Stimulated activated effector memory CD8-positive, alpha-beta T cell treated with anti-CD3 and anti-CD28 coated beads, Interleukin-12 subunit alpha, Interleukin-12 subunit beta, amount 100 ng/mL, for 72 hours (primary cell): ENCODE data around the gene HCRTR1.

Source experiments
- ATAC-seq: fragments of 150-1000 bp; cut with Tn5 transposase; 2 replicates; pipeline ENCODE4 v1.10.0; 2021
- DNase-seq, 2 donors: peaks; one replicate each; pipeline ENCODE4 v3.0.0; 2021 to 2022; ENCODE audit warnings: low spot score in 2 of 2
- H3K27ac Mint-ChIP-seq: one replicate; pipeline ENCODE4 v1.8.0; 2022; ENCODE audit warnings: mild to moderate bottlenecking, mixed read lengths
- H3K36me3 Mint-ChIP-seq: one replicate; pipeline ENCODE4 v1.8.0; 2022; ENCODE audit warnings: mild to moderate bottlenecking, mixed read lengths
- H3K4me1 Mint-ChIP-seq: one replicate; pipeline ENCODE4 v1.8.0; 2022; ENCODE audit warnings: mixed read lengths
- H3K4me3 Mint-ChIP-seq: one replicate; pipeline ENCODE4 v1.8.0; 2022; ENCODE audit warnings: mild to moderate bottlenecking, mixed read lengths
- H3K9me3 Mint-ChIP-seq: one replicate; pipeline ENCODE4 v1.8.0; 2022; ENCODE audit warnings: mixed read lengths

Gene HCRTR1

GRCh38 chr1:31587720-31588423, 29.6 kb upstream of the HCRTR1 start:
- DNase-seq: peak; percentile 41 to 77
- no peak overlapping the region for H3K4me3 Mint-ChIP-seq
- H3K9me3 Mint-ChIP-seq: no peaks in the 10 kb centered on the region
- peak; percentile 68 for ATAC-seq
- H3K4me1 Mint-ChIP-seq: no peaks in the 10 kb centered on the region
- H3K36me3 Mint-ChIP-seq: no peaks in the 10 kb centered on the region
- no peak overlapping the region for H3K27ac Mint-ChIP-seq

GRCh38 chr1:31588751-31589515, 28.6 kb upstream of the HCRTR1 start:
- DNase-seq (no peak), ATAC-seq (no peak)
- Mint-ChIP-seq H3K4me3 (no peak overlapping the region), H3K9me3 (no peaks in the 10 kb centered on the region), H3K36me3 (no peaks in the 10 kb centered on the region), H3K4me1 (peaks cover 2% of the 10 kb centered on the region), H3K27ac (no peak overlapping the region)

- Mint-ChIP-seq H3K36me3 (no peaks in the 10 kb centered on the region), H3K4me3 (no peak overlapping the region), H3K4me1 (peaks cover 11% of the 10 kb centered on the region), H3K27ac (no peak overlapping the region), H3K9me3 (no peaks in the 10 kb centered on the region)
- ATAC-seq (no peak), DNase-seq (no peak)
Measured at GRCh38 chr1:31591425-31592093, 25.9 kb upstream of the HCRTR1 start.

GRCh38 chr1:31592132-31592531, 25.4 kb upstream of the HCRTR1 start:
- no peak overlapping the region for H3K4me3 Mint-ChIP-seq
- no peak overlapping the region for H3K27ac Mint-ChIP-seq
- no peak for DNase-seq
- no peaks in the 10 kb centered on the region for H3K36me3 Mint-ChIP-seq
- H3K9me3 Mint-ChIP-seq: no peaks in the 10 kb centered on the region
- no peak for ATAC-seq
- H3K4me1 Mint-ChIP-seq: peaks cover 14% of the 10 kb centered on the region

GRCh38 chr1:31593136-31593665, 24.3 kb upstream of the HCRTR1 start:
- DNase-seq (no peak), ATAC-seq (no peak)
- H3K27ac Mint-ChIP-seq: no peak overlapping the region
- peaks cover 14% of the 10 kb centered on the region for H3K4me1 Mint-ChIP-seq
- no peak overlapping the region for H3K4me3 Mint-ChIP-seq
- H3K36me3 Mint-ChIP-seq: no peaks in the 10 kb centered on the region
- no peaks in the 10 kb centered on the region for H3K9me3 Mint-ChIP-seq

GRCh38 chr1:31593770-31594632, 23.5 kb upstream of the HCRTR1 start:
- peak; percentile 69 to 85 for DNase-seq

GRCh38 chr1:31595836-31596736, 21.4 kb upstream of the HCRTR1 start:
- peaks cover 14% of the 10 kb centered on the region for H3K4me1 Mint-ChIP-seq
- DNase-seq (no peak), ATAC-seq (peak; percentile 44)
- no peak overlapping the region for H3K4me3 Mint-ChIP-seq
- no peaks in the 10 kb centered on the region for H3K9me3 Mint-ChIP-seq
- no peak overlapping the region for H3K27ac Mint-ChIP-seq
- H3K36me3 Mint-ChIP-seq: no peaks in the 10 kb centered on the region

More at GRCh38 chr1:31593770-31594632, 23.5 kb upstream of the HCRTR1 start:
- Mint-ChIP-seq H3K27ac (no peak overlapping the region), H3K4me1 (peaks cover 14% of the 10 kb centered on the region), H3K36me3 (no peaks in the 10 kb centered on the region), H3K4me3 (no peak overlapping the region), H3K9me3 (no peaks in the 10 kb centered on the region)
- peak; percentile 93 for ATAC-seq

GRCh38 chr1:31596737-31597097, 20.8 kb upstream of the HCRTR1 start:
- Mint-ChIP-seq H3K9me3 (no peaks in the 10 kb centered on the region), H3K4me3 (no peak overlapping the region), H3K27ac (no peak overlapping the region), H3K4me1 (peaks cover 14% of the 10 kb centered on the region), H3K36me3 (no peaks in the 10 kb centered on the region)
- DNase-seq (no peak), ATAC-seq (peak; percentile 37)

- no peak for ATAC-seq
- H3K4me3 Mint-ChIP-seq: no peak overlapping the region
Measured at GRCh38 chr1:31598980-31599379, 18.5 kb upstream of the HCRTR1 start.

GRCh38 chr1:31600641-31601040, 16.8 kb upstream of the HCRTR1 start:
- no peak overlapping the region for H3K27ac Mint-ChIP-seq
- H3K36me3 Mint-ChIP-seq: no peaks in the 10 kb centered on the region

More at GRCh38 chr1:31598980-31599379, 18.5 kb upstream of the HCRTR1 start:
- Mint-ChIP-seq H3K27ac (no peak overlapping the region), H3K4me1 (peaks cover 11% of the 10 kb centered on the region), H3K36me3 (no peaks in the 10 kb centered on the region), H3K9me3 (no peaks in the 10 kb centered on the region)
- no peak for DNase-seq

GRCh38 chr1:31602081-31602480, 15.4 kb upstream of the HCRTR1 start:
- Mint-ChIP-seq H3K9me3 (no peaks in the 10 kb centered on the region), H3K27ac (no peak overlapping the region), H3K4me3 (no peak overlapping the region), H3K4me1 (peaks cover 10% of the 10 kb centered on the region), H3K36me3 (no peaks in the 10 kb centered on the region)
- DNase-seq (no peak), ATAC-seq (no peak)

More at GRCh38 chr1:31600641-31601040, 16.8 kb upstream of the HCRTR1 start:
- H3K4me3 Mint-ChIP-seq: no peak overlapping the region
- H3K4me1 Mint-ChIP-seq: peaks cover 10% of the 10 kb centered on the region
- H3K9me3 Mint-ChIP-seq: no peaks in the 10 kb centered on the region
- no peak for ATAC-seq
- DNase-seq: no peak

- ATAC-seq: peak; percentile 100
Measured at GRCh38 chr1:31605908-31606427, 11.5 kb upstream of the HCRTR1 start.

GRCh38 chr1:31607360-31607759, 10.1 kb upstream of the HCRTR1 start:
- H3K27ac Mint-ChIP-seq: no peak overlapping the region
- ATAC-seq: no peak
- DNase-seq: no peak
- peaks cover 16% of the 10 kb centered on the region for H3K4me1 Mint-ChIP-seq
- no peak overlapping the region for H3K4me3 Mint-ChIP-seq
- H3K36me3 Mint-ChIP-seq: no peaks in the 10 kb centered on the region
- H3K9me3 Mint-ChIP-seq: no peaks in the 10 kb centered on the region

More at GRCh38 chr1:31605908-31606427, 11.5 kb upstream of the HCRTR1 start:
- no peaks in the 10 kb centered on the region for H3K9me3 Mint-ChIP-seq
- DNase-seq: peak; percentile 26 to 76
- no peaks in the 10 kb centered on the region for H3K36me3 Mint-ChIP-seq
- peaks cover 10% of the 10 kb centered on the region for H3K4me1 Mint-ChIP-seq
- H3K4me3 Mint-ChIP-seq: no peak overlapping the region
- no peak overlapping the region for H3K27ac Mint-ChIP-seq
